CD4-positive, alpha-beta T cell treated with Interleukin-4 for 1 hour (primary cell): ENCODE data around the gene NELL1.

Experiments used
- DNase-seq, 2 donors: peaks; one replicate each; pipeline ENCODE4 v3.0.0-alpha.2; 2020 to 2022

Gene NELL1

GRCh38 chr11:21604564-21604963, 935.2 kb downstream of the NELL1 start:
- no peak for DNase-seq

GRCh38 chr11:21612326-21612725, 942.9 kb downstream of the NELL1 start:
- no peak for DNase-seq

GRCh38 chr11:21614961-21615360, 945.6 kb downstream of the NELL1 start:
- DNase-seq, result no peak

- DNase-seq, result no peak
Observed at GRCh38 chr11:21615955-21616371, 946.6 kb downstream of the NELL1 start.

- DNase-seq, result no peak
Observed at GRCh38 chr11:21622566-21622965, 953.2 kb downstream of the NELL1 start.

- DNase-seq, result no peak
Observed at GRCh38 chr11:21622995-21623394, 953.6 kb downstream of the NELL1 start.
